Astrocyte of the spinal cord (primary cell): ENCODE measurements around the gene LAIR2.
A peak's percentile ranks its signal among the peaks of the same experiment; 100 is the strongest.

ENCODE experiments used
- DNase-seq: peaks from one replicate; pipeline ENCODE4 v3.0.0; 2011; ENCODE audit warnings: low read depth, low spot score
- H3K4me3 ChIP-seq: 2 replicates; pipeline ENCODE4 v1.5.1; 2011; ENCODE audit warnings: low read depth, mild to moderate bottlenecking, low read length, moderate library complexity
- in situ Hi-C: cut with HindIII; loops from 2 replicates; pipeline ENCODE4 v1.10.0; 2017; ENCODE audit warnings: low sequenced_read_pairs
- TF ChIP-seq, protein P1 (sequence below): IDR thresholded peaks from 2 replicates; pipeline ENCODE4 v1.5.1; 2012; ENCODE audit warnings: low read depth, mild to moderate bottlenecking, low read length, inconsistent platforms

LAIR2 gene

DNA sequence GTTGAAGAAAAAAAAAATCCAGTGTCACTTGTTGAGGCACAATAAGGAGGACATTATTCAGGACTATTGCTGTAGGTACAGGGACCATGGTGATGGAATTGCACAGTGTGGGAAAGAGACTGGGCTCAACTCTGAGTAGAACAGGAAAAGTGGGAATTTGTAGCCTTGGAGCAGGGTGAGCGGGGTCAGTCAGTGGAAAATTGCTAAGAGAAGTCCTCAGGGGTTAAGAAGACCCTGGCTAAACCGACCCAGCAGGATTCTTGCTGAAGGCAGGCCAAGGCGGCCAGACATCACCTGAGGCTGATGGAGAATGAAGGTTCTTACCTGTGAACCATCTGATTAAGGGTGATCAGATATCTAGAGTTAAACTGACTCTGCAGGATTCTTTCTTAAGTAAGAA lies 12.5 kb downstream of the LAIR2 start:
- TF ChIP-seq, protein P1, sequence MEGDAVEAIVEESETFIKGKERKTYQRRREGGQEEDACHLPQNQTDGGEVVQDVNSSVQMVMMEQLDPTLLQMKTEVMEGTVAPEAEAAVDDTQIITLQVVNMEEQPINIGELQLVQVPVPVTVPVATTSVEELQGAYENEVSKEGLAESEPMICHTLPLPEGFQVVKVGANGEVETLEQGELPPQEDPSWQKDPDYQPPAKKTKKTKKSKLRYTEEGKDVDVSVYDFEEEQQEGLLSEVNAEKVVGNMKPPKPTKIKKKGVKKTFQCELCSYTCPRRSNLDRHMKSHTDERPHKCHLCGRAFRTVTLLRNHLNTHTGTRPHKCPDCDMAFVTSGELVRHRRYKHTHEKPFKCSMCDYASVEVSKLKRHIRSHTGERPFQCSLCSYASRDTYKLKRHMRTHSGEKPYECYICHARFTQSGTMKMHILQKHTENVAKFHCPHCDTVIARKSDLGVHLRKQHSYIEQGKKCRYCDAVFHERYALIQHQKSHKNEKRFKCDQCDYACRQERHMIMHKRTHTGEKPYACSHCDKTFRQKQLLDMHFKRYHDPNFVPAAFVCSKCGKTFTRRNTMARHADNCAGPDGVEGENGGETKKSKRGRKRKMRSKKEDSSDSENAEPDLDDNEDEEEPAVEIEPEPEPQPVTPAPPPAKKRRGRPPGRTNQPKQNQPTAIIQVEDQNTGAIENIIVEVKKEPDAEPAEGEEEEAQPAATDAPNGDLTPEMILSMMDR: no peak
- in situ Hi-C loops: no loop called here
- H3K4me3 ChIP-seq: no peak overlapping the region
- no peak for DNase-seq

DNA sequence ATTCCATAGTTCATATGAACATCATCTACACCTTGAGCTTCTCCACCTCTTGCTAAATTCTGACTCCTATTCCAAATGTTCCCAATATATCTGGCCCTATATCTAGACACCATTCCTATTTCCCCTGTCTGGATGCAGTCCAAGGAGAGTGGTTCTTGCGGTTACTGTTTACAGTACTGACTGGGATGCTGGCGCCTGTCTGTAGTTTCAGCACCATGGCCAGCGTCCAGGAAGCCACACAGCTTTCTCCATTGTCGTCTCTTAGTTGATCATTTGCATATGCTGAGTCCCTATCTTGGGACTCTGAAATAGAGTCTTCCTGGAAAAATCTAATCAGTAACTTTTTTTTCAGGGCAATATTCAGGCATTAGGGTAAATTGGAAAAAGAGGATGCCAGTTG lies 14.9 kb downstream of the LAIR2 start:
- DNase-seq: peak; percentile 17
- in situ Hi-C loops: no loop called here
- H3K4me3 ChIP-seq: no peak overlapping the region
- TF ChIP-seq, protein P1: no peak

DNA sequence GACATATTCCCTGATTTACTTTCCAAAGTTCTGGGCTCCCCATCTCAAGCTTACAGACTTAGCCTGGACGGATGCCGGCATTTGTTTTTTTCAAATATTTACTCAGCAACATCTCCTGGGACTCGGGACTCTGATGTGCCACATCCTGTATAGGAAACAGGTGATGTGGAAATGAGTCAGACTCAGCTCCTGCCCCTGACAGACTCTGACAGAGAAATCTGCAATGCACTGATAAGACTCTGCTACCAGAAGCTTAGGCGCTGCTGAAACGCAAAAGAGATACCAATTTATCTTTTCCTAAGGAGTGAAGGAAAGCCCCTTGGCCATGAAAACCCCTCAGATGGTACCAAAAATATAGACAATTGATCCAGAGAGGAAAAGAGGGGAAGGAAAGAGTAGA lies 16.2 kb downstream of the LAIR2 start:
- TF ChIP-seq, protein P1: no peak
- in situ Hi-C loops: no loop called here
- DNase-seq: no peak

DNA sequence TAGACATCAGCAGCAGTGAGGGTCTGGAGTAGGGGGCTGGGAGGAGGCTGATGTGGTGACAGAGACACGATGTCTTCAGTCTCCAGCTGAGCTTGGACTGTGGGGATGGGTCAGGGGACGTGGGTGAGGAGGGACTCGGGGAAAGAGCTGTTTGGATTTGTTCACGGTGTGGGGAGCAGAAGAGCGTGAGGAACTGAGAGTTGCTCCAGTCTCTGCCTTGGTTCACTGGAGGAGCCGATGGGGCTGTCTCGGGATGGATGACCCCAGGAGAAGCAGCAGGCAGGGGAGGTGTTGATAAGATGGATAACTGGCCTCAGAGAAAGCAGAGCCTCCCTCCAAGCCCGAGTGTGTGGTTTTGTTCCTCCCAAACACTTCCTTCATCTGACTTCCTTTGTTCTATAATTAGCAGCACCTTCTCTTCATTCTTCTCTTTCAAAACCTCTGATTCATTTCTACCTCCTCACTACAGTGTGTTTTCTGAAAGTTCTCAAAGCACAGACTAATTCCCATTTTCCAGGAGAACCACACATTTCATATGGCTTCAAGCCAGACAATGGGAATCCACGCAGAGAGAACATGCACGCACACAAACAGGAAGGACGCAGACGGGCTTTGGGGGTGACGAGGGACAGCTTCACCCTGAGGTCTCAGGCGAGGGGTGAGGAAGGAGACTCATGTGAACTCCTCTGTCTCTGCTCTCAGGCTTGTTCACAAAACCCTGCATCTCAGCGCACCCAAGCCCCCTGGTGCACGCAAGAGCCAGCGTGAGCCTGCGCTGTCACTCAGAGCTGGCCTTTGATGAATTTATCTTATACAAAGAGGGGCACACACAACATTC lies 18.6 kb downstream of the LAIR2 start:
- in situ Hi-C loops: no loop called here
- TF ChIP-seq, protein P1: no peak
- no peak for DNase-seq
- no peak overlapping the region for H3K4me3 ChIP-seq

More for the DNA sequence above, 16.2 kb downstream of the LAIR2 start:
- no peak overlapping the region for H3K4me3 ChIP-seq

DNA sequence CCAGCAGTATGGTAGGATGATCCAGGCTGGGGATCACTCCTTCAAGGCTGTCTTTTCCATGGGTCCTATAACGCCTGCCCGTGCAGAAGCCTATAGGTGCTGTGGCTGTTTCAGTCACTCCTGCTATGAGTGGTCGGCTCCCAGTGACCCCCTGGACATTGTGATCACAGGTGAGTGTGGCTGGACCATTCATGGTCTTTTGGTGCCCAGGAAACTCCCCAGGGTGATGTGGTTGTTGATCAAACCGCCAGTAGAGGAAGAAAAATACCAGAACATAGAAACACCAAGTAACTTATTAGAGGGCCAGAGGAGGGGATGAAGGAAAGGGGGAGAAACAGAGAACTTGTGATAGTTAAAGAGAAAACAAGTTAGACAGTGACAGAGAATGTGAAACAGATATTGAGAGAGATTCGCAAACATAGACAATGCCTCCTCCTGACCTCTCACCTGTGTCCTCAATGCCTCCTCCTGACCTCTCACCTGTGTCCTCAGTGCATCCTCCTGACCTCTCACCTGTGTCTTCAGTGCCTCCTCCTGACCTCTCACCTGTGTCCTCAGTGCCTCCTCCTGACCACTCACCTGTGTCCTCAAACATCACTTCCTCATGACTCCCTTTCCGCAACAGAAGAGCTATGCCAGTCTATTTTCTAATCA lies 19.4 kb downstream of the LAIR2 start:
- in situ Hi-C loops: no loop called here
- TF ChIP-seq, protein P1: no peak
- no peak for DNase-seq
- H3K4me3 ChIP-seq: no peak overlapping the region

DNA sequence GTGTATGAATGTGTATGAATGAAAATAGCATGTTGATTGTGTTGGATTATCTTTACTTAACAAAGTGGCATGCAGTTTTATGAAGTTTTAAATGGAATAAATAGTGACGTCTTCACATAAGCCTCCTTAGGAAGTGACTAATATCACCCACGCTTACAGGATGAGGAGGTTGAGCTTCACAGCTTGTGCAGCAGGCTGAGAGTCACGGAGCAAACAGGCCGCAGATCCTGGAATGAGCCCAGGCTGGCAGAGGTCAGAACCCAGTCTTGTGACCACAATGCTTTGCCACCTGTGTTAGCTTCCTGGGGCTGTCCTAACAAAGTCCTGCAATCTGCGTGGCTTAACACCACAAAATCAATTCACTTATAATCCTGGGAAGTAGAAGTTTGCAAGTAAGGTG lies 20.8 kb downstream of the LAIR2 start:
- no peak overlapping the region for H3K4me3 ChIP-seq
- TF ChIP-seq, protein P1: no peak
- no peak for DNase-seq
- in situ Hi-C loops: no loop called here
